A673 (cell line): ENCODE data around the gene EIF1AD. TPM values are rescaled to one million over a fixed set of nuclear protein-coding genes. Genes with fewer than 3 reads are reported as not detected.
"Not testable (repeated sequence)": the region's sequence is repeated elsewhere in the genome, so short reads cannot be mapped to it uniquely, and the experiment has no call there.

Source experiments
- BruUV-seq: library from RNA; stranded (reverse); fragments of 400-500 nt; replicated peaks from 2 replicates; lab custom pipeline; 2021; lab: Mats Ljungman, UMichigan
- CTCF ChIA-PET: fragments of 300-600 bp; sonication (Branson Sonifier 250); formaldehyde crosslinking; loops from one replicate; lab custom pipeline; 2022; ENCODE audit warnings: antibody characterized with exemption; lab: Charles Lee
- POLR2A ChIA-PET: fragments of 300-600 bp; sonication (Branson Sonifier 250); formaldehyde crosslinking; loops from one replicate; lab custom pipeline; 2022; ENCODE audit warnings: antibody characterized with exemption; ENCODE audit not compliant: low non-redundant PET; lab: Charles Lee
- DNase-seq: peaks from one replicate; pipeline ENCODE4 v3.0.0-alpha.2; 2015; ENCODE audit warnings: low spot score
- H3K27ac ChIP-seq: fragments of 200-600 bp; sonication (generic); 2 replicates; pipeline ENCODE4 v1.5.1; 2016; ENCODE audit warnings: mixed run types, low read depth, mild to moderate bottlenecking, mixed read lengths, antibody characterized with exemption, low read length; ENCODE audit not compliant: poor library complexity, severe bottlenecking
- H3K27me3 ChIP-seq: fragments of 200-600 bp; sonication (generic); replicated peaks from 2 replicates; pipeline ENCODE4 v1.6.1; 2017; ENCODE audit warnings: mixed run types, low read depth, mild to moderate bottlenecking, mixed read lengths, antibody characterized with exemption, low read length; ENCODE audit not compliant: insufficient read depth, poor library complexity
- H3K36me3 ChIP-seq: fragments of 200-600 bp; sonication (generic); 2 replicates; pipeline ENCODE4 v1.6.1; 2016; ENCODE audit warnings: mixed run types, mild to moderate bottlenecking, mixed read lengths, antibody characterized with exemption, low read length; ENCODE audit not compliant: insufficient read depth, poor library complexity, severe bottlenecking
- H3K4me1 ChIP-seq: fragments of 200-600 bp; sonication (generic); 2 replicates; pipeline ENCODE4 v1.6.1; 2017; ENCODE audit warnings: mixed run types, mild to moderate bottlenecking, mixed read lengths, antibody characterized with exemption, low read length; ENCODE audit not compliant: insufficient read depth, poor library complexity, severe bottlenecking
- H3K4me3 ChIP-seq: fragments of 200-600 bp; sonication (generic); 2 replicates; pipeline ENCODE4 v1.5.1; 2016; ENCODE audit warnings: low read depth, mixed run types, mild to moderate bottlenecking, mixed read lengths, low read length; ENCODE audit not compliant: poor library complexity, severe bottlenecking
- H3K9me3 ChIP-seq: fragments of 200-600 bp; sonication (generic); 2 replicates; pipeline ENCODE4 v1.6.1; 2016; ENCODE audit warnings: mixed run types, low read depth, mild to moderate bottlenecking, mixed read lengths, antibody characterized with exemption, low read length; ENCODE audit not compliant: poor library complexity, severe bottlenecking
- CTCF ChIP-seq: fragments of 300-800, 200-600 bp; sonication (generic); conservative IDR thresholded peaks from 2 replicates; pipeline ENCODE4 v1.5.1; 2017; ENCODE audit warnings: low read depth, mild to moderate bottlenecking, antibody characterized with exemption, low read length, moderate library complexity, mixed read lengths
- EZH2 ChIP-seq: fragments of 200-600 bp; sonication (generic); IDR thresholded peaks from 2 replicates; pipeline ENCODE4 v1.6.1; 2017; ENCODE audit warnings: borderline replicate concordance, low read depth, mild to moderate bottlenecking, mixed read lengths, antibody characterized with exemption, low read length; ENCODE audit not compliant: poor library complexity, severe bottlenecking
- intact Hi-C: fragments of 100-400 bp; cut with micrococcal nuclease; formaldehyde crosslinking; loops from one replicate; pipeline ENCODE4 v1.10.0; 2022; ENCODE audit not compliant: unreplicated experiment
- total RNA-seq: library from RNA; stranded (reverse); gene quantifications from 2 replicates; pipeline ENCODE4 v1.2.3, GENCODE V29; 2021

Gene EIF1AD
- total RNA-seq, 1 experiment from 2014 or later, result 86.2 TPM

DNA sequence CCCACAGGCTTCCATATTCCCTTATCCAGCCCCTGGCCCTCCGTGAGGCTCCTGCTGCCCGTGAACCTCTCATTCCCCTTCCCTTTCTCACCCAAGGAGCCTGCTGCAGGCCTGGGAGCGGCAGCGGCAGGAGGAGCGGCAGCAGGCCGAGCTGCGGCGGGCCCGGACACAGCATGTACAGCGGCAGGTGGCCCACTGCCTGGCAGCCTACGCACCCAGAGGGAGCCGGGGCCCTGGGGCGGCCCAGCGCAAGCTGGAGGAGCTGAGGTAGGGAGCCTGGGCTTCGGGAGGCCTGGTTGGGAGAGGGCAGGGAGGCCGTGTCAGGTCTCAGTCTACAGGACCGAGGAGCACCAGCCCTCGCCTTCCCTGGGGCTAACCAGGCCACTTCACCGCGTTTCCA, 48.5 kb downstream of the EIF1AD start:
- H3K36me3 ChIP-seq, result no peaks in the 10 kb centered on the region
- H3K27me3 ChIP-seq, result no peaks in the 10 kb centered on the region
- DNase-seq, result no peak
- intact Hi-C loops, result no loop called here
- POLR2A ChIA-PET, result no interaction called here
- H3K9me3 ChIP-seq, result no peaks in the 10 kb centered on the region
- CTCF ChIA-PET, result no interaction called here
- no peak overlapping the region for H3K4me3 ChIP-seq
- no peaks in the 10 kb centered on the region for H3K4me1 ChIP-seq
- BruUV-seq, result no TSS peak
- TF ChIP-seq CTCF, result no peak
- no peak for TF ChIP-seq EZH2
- no peak overlapping the region for H3K27ac ChIP-seq

DNA sequence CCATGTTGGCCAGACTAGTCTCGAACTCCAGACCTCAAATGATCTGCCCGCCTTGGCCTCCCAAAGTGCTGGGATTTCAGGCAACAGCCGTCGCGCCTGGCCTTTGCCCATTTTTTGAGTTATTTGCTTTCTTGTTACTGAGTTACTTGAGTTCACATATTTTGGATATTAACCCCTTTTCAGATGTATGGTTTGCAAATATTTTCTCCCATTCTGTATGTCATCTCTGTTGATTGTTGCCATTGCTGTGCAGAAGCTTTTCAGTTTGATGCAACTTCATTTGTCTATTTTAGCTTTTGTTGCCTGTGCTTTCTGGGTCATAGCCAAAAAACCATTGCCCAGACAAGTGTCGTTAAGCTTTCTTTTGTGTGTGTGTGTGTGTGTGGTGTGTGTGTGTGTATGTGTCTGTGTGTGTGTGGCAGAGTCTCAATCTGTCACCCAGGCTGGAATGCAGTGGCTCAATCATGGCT, 49.9 kb downstream of the EIF1AD start:
- Histone ChIP-seq H3K27ac (no peak overlapping the region), H3K4me1 (no peaks in the 10 kb centered on the region), H3K36me3 (no peaks in the 10 kb centered on the region), H3K9me3 (no peaks in the 10 kb centered on the region), H3K27me3 (no peaks in the 10 kb centered on the region), H3K4me3 (no peak overlapping the region)
- DNase-seq, result no peak
- intact Hi-C loops, result no loop called here
- TF ChIP-seq CTCF, result no peak
- no peak for TF ChIP-seq EZH2
- no TSS peak for BruUV-seq
- ChIA-PET CTCF (no interaction called here), POLR2A (no interaction called here)

- BruUV-seq, POLR2A ChIA-PET, H3K36me3 ChIP-seq, H3K4me1 ChIP-seq, H3K9me3 ChIP-seq, CTCF ChIA-PET, intact Hi-C loops, H3K4me3 ChIP-seq, H3K27me3 ChIP-seq, H3K27ac ChIP-seq, DNase-seq: not testable (repeated sequence)
Observed at GRCh38 chr11:65951641-65952040, 50.3 kb downstream of the EIF1AD start.

- H3K4me3 ChIP-seq, DNase-seq, H3K27ac ChIP-seq, POLR2A ChIA-PET, H3K27me3 ChIP-seq, H3K4me1 ChIP-seq, intact Hi-C loops, CTCF ChIA-PET, BruUV-seq, H3K9me3 ChIP-seq, H3K36me3 ChIP-seq: not testable (repeated sequence)
Observed at GRCh38 chr11:65950711-65951110, 51.2 kb downstream of the EIF1AD start.
